SK-N-SH treated with all-trans-retinoic acid at 6 μM for 48 hours (cell line): Measurements from ENCODE around the gene LTV1.
"Not testable (repeated sequence)": the region's sequence is repeated elsewhere in the genome, so short reads cannot be mapped to it uniquely, and the experiment has no call there.

Experiments used
- ATAC-seq: fragments of 200-7000 bp; cut with Tn5 transposase; 3 replicates; pipeline ENCODE4 v1.9.1; 2020; ENCODE audit warnings: mild to moderate bottlenecking, moderate library complexity
- CSDC2 ChIP-seq: fragments of 250-450 bp; sonication (Bioruptor Pico); IDR thresholded peaks from 2 replicates; pipeline ENCODE4 v1.5.0; 2020; ENCODE audit warnings: mild to moderate bottlenecking, moderate library complexity
- GLIS3 ChIP-seq: fragments of 250-450 bp; sonication (Bioruptor Pico); IDR thresholded peaks from 2 replicates; pipeline ENCODE4 v1.5.0; 2020; ENCODE audit warnings: mild to moderate bottlenecking, moderate library complexity
- ISL1 ChIP-seq: fragments of 250-450 bp; sonication (Bioruptor Pico); IDR thresholded peaks from 2 replicates; pipeline ENCODE4 v2.1.2; 2022; ENCODE audit warnings: mild to moderate bottlenecking, moderate library complexity
- PATZ1 ChIP-seq: fragments of 250-450 bp; sonication (Bioruptor Pico); IDR thresholded peaks from 2 replicates; pipeline ENCODE4 v1.8.0; 2020; ENCODE audit warnings: mild to moderate bottlenecking, moderate library complexity, borderline replicate concordance
- PPARA ChIP-seq: fragments of 250-450 bp; sonication (Bioruptor Pico); IDR thresholded peaks from 2 replicates; pipeline ENCODE4 v1.5.0; 2020; ENCODE audit warnings: mild to moderate bottlenecking, borderline replicate concordance
- RARB ChIP-seq: fragments of 250-450 bp; sonication (Bioruptor Pico); IDR thresholded peaks from 2 replicates; pipeline ENCODE4 v1.8.0; 2021; ENCODE audit warnings: mild to moderate bottlenecking, moderate library complexity
- TCF4 ChIP-seq: fragments of 250-450 bp; sonication (Bioruptor Pico); IDR thresholded peaks from 2 replicates; pipeline ENCODE4 v1.8.0; 2021; ENCODE audit warnings: mild to moderate bottlenecking, moderate library complexity, borderline replicate concordance
- TOX ChIP-seq: fragments of 250-450 bp; sonication (Bioruptor Pico); IDR thresholded peaks from 2 replicates; pipeline ENCODE4 v1.8.0; 2021; ENCODE audit warnings: mild to moderate bottlenecking, moderate library complexity, borderline replicate concordance
- ZFP3 ChIP-seq: fragments of 250-450 bp; sonication (Bioruptor Pico); IDR thresholded peaks from 2 replicates; pipeline ENCODE4 v1.5.0; 2020; ENCODE audit warnings: mild to moderate bottlenecking, moderate library complexity
- ZNF565 ChIP-seq: fragments of 450-650 bp; formaldehyde crosslinking; conservative IDR thresholded peaks from 2 replicates; pipeline ENCODE4 v1.5.0; 2020; ENCODE audit warnings: low read depth, mild to moderate bottlenecking, moderate library complexity
- ZNF8 ChIP-seq: fragments of 450-650 bp; formaldehyde crosslinking; IDR thresholded peaks from 2 replicates; pipeline ENCODE4 v1.5.0; 2020; ENCODE audit warnings: mild to moderate bottlenecking, moderate library complexity
- TF ChIP-seq, protein P1 (sequence below): fragments of 250-450 bp; sonication (Bioruptor Pico); IDR thresholded peaks from 2 replicates; pipeline ENCODE4 v1.5.0; 2020; ENCODE audit warnings: mild to moderate bottlenecking, moderate library complexity
- TF ChIP-seq, protein P2 (sequence below): fragments of 250-450 bp; sonication (Bioruptor Pico); IDR thresholded peaks from 2 replicates; pipeline ENCODE4 v1.8.0; 2021; ENCODE audit warnings: low read depth, mild to moderate bottlenecking, moderate library complexity, borderline replicate concordance
- TF ChIP-seq, protein P3 (sequence below): fragments of 250-450 bp; sonication (Bioruptor Pico); IDR thresholded peaks from 2 replicates; pipeline ENCODE4 v1.5.1; 2020; ENCODE audit warnings: low read depth, mild to moderate bottlenecking, moderate library complexity

LTV1 gene

GRCh38 chr6:143851706-143852105 is 8.6 kb downstream of the LTV1 start:
- TF ChIP-seq ZNF8 (CRISPR knock-in tag): peak; percentile 45; the same call in 1 of the 2 replicates
- not testable (repeated sequence) for ATAC-seq

DNA sequence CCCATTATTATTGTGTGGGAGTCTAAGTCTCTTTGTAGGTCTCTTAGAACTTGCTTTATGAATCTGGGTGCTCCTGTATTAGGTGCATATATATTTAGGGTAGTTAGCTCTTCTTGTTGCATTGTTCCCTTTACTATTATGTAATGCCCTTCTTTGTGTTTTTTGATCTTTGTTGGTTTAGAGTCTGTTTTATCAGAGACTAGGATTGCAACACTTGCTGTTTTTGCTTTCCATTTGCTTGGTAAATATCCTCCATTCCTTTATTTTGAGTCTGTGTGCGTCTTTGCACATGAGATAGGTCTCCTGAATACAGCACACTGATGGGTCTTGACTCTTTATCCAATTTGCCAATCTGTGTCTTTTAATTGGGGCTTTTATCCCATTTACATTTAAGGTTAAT is 11.9 kb downstream of the LTV1 start:
- ATAC-seq: not testable (repeated sequence)

DNA sequence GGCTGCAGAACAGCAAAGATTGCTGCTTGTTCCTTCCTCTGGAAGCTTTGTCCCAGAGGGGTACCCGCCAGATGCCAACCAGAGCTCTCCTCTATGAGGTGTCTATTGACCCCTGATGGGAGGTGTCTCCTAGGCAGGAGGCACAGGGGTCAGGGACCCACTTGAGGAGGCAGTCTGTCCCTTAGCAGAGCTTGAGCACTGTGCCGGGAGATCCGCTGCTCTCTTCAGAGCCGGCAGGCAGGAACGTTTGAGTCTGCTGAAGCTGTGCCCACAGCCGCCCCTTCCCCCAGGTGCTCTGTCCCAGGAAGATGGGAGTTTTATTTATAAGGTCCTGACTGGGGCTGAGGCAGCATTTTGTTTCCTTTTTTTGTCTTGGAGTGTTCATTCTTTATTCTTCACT is 13.6 kb downstream of the LTV1 start:
- ATAC-seq: not testable (repeated sequence)

DNA sequence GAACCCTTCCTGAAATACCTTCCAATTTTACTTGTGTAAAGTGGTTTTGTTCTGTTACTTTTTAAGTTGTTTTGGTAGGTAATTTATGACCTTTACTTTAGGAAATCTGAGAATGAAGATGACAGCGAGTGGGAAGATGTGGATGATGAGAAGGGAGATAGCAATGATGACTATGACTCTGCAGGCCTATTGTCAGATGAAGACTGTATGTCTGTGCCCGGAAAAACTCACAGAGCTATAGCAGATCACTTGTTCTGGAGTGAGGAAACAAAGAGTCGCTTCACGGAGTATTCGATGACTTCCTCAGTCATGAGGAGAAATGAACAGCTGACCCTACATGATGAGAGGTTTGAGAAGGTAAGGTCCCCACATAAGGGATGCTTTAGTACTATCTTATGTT is 14.5 kb downstream of the LTV1 start:
- ATAC-seq: no peak
- TF ChIP-seq, protein P1, sequence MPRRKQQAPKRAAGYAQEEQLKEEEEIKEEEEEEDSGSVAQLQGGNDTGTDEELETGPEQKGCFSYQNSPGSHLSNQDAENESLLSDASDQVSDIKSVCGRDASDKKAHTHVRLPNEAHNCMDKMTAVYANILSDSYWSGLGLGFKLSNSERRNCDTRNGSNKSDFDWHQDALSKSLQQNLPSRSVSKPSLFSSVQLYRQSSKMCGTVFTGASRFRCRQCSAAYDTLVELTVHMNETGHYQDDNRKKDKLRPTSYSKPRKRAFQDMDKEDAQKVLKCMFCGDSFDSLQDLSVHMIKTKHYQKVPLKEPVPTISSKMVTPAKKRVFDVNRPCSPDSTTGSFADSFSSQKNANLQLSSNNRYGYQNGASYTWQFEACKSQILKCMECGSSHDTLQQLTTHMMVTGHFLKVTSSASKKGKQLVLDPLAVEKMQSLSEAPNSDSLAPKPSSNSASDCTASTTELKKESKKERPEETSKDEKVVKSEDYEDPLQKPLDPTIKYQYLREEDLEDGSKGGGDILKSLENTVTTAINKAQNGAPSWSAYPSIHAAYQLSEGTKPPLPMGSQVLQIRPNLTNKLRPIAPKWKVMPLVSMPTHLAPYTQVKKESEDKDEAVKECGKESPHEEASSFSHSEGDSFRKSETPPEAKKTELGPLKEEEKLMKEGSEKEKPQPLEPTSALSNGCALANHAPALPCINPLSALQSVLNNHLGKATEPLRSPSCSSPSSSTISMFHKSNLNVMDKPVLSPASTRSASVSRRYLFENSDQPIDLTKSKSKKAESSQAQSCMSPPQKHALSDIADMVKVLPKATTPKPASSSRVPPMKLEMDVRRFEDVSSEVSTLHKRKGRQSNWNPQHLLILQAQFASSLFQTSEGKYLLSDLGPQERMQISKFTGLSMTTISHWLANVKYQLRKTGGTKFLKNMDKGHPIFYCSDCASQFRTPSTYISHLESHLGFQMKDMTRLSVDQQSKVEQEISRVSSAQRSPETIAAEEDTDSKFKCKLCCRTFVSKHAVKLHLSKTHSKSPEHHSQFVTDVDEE (CRISPR knock-in tag): no peak
- TF ChIP-seq PATZ1 (CRISPR knock-in tag): no peak
- TF ChIP-seq, protein P2, sequence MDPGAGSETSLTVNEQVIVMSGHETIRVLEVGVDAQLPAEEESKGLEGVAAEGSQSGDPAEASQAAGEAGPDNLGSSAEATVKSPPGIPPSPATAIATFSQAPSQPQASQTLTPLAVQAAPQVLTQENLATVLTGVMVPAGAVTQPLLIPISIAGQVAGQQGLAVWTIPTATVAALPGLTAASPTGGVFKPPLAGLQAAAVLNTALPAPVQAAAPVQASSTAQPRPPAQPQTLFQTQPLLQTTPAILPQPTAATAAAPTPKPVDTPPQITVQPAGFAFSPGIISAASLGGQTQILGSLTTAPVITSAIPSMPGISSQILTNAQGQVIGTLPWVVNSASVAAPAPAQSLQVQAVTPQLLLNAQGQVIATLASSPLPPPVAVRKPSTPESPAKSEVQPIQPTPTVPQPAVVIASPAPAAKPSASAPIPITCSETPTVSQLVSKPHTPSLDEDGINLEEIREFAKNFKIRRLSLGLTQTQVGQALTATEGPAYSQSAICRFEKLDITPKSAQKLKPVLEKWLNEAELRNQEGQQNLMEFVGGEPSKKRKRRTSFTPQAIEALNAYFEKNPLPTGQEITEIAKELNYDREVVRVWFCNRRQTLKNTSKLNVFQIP (CRISPR knock-in tag): no peak
- no peak for TF ChIP-seq ZFP3
- no peak for TF ChIP-seq RARB (CRISPR knock-in tag)
- no peak for TF ChIP-seq TCF4 (CRISPR knock-in tag)
- TF ChIP-seq GLIS3 (CRISPR knock-in tag): no peak
- TF ChIP-seq, protein P3, sequence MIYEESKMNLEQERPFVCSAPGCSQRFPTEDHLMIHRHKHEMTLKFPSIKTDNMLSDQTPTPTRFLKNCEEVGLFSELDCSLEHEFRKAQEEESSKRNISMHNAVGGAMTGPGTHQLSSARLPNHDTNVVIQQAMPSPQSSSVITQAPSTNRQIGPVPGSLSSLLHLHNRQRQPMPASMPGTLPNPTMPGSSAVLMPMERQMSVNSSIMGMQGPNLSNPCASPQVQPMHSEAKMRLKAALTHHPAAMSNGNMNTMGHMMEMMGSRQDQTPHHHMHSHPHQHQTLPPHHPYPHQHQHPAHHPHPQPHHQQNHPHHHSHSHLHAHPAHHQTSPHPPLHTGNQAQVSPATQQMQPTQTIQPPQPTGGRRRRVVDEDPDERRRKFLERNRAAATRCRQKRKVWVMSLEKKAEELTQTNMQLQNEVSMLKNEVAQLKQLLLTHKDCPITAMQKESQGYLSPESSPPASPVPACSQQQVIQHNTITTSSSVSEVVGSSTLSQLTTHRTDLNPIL (CRISPR knock-in tag): no peak
- no peak for TF ChIP-seq TOX (CRISPR knock-in tag)

- TF ChIP-seq PPARA (CRISPR knock-in tag) (no peak), GLIS3 (CRISPR knock-in tag) (no peak), RARB (CRISPR knock-in tag) (no peak), CSDC2 (CRISPR knock-in tag) (no peak), ZNF565 (CRISPR knock-in tag) (no peak), ISL1 (CRISPR knock-in tag) (no peak)
- TF ChIP-seq, protein P2 (CRISPR knock-in tag): no peak
- no peak for ATAC-seq
Measured at GRCh38 chr6:143859891-143860660, 16.9 kb downstream of the LTV1 start.
